Mesendoderm (in vitro differentiated cells): ENCODE data around the gene MTFR1L.
"Not testable (repeated sequence)": the region's sequence is repeated elsewhere in the genome, so short reads cannot be mapped to it uniquely, and the experiment has no call there.

ENCODE experiments used
- DNase-seq: peaks from one replicate; pipeline ENCODE4 v3.0.0; 2013
- H2AK5ac ChIP-seq: 2 replicates; pipeline ENCODE4 v1.6.1; 2013; ENCODE audit warnings: low read length, inconsistent platforms
- H2BK120ac ChIP-seq: 2 replicates; pipeline ENCODE4 v1.6.1; 2013; ENCODE audit warnings: low read depth, mild to moderate bottlenecking, low read length, moderate library complexity, mixed read lengths
- H2BK15ac ChIP-seq: replicated peaks from 2 replicates; pipeline ENCODE4 v1.6.1; 2013; ENCODE audit warnings: low read depth, mild to moderate bottlenecking, moderate library complexity
- H2BK5ac ChIP-seq: 2 replicates; pipeline ENCODE4 v1.6.1; 2013; ENCODE audit warnings: low read length, inconsistent platforms
- H3K18ac ChIP-seq: 2 replicates; pipeline ENCODE4 v1.6.1; 2013; ENCODE audit warnings: mild to moderate bottlenecking, low read length, mixed read lengths
- H3K23ac ChIP-seq: one replicate; pipeline ENCODE4 v1.6.1; 2013; ENCODE audit warnings: low read length
- H3K27ac ChIP-seq: 2 replicates; pipeline ENCODE4 v1.5.1; 2013; ENCODE audit warnings: low read depth, mild to moderate bottlenecking, inconsistent platforms, low read length, moderate library complexity
- H3K27me3 ChIP-seq: 2 replicates; pipeline ENCODE4 v1.6.1; 2013; ENCODE audit warnings: low read length, control low read depth, mild to moderate bottlenecking, inconsistent platforms; ENCODE audit not compliant: insufficient read depth, poor library complexity
- H3K36me3 ChIP-seq: 2 replicates; pipeline ENCODE4 v1.6.1; 2013; ENCODE audit warnings: low read length, inconsistent platforms; ENCODE audit not compliant: control insufficient read depth, insufficient read depth
- H3K4ac ChIP-seq: one replicate; pipeline ENCODE4 v1.6.1; 2013; ENCODE audit warnings: low read depth, mild to moderate bottlenecking, low read length, moderate library complexity
- H3K4me1 ChIP-seq: 2 replicates; pipeline ENCODE4 v1.6.1; 2013; ENCODE audit warnings: low read depth, low read length, inconsistent platforms; ENCODE audit not compliant: control insufficient read depth
- H3K4me2 ChIP-seq: 2 replicates; pipeline ENCODE4 v1.6.1; 2013; ENCODE audit warnings: low read length
- H3K4me3 ChIP-seq: 2 replicates; pipeline ENCODE4 v1.5.1; 2013; ENCODE audit warnings: mild to moderate bottlenecking, low read length
- H3K56ac ChIP-seq: one replicate; pipeline ENCODE4 v1.6.1; 2013; ENCODE audit warnings: low read length
- H3K79me1 ChIP-seq: 2 replicates; pipeline ENCODE4 v1.6.1; 2013; ENCODE audit warnings: low read length, inconsistent platforms
- H3K79me2 ChIP-seq: 2 replicates; pipeline ENCODE4 v1.6.1; 2013; ENCODE audit warnings: mild to moderate bottlenecking, low read length; ENCODE audit not compliant: control insufficient read depth, insufficient read depth
- H3K9ac ChIP-seq: 2 replicates; pipeline ENCODE4 v1.6.1; 2013; ENCODE audit warnings: low read length, inconsistent platforms
- H4K5ac ChIP-seq: one replicate; pipeline ENCODE4 v1.6.1; 2013; ENCODE audit warnings: low read length
- H4K8ac ChIP-seq: one replicate; pipeline ENCODE4 v1.6.1; 2013; ENCODE audit warnings: low read depth, mild to moderate bottlenecking, control low read depth, low read length, moderate library complexity
- WGBS: extraction: QIAGEN DNeasy Blood & Tissue Kit; methylation state at CpG from one replicate; pipeline ENCODE4 v1.1.7; 2013; ENCODE audit warnings: low lambda C conversion rate, missing lambda C conversion rate; ENCODE audit not compliant: insufficient coverage; ENCODE audit errors: extremely low coverage; 5-methylcytosine and 5-hydroxymethylcytosine counted together

Gene MTFR1L

GRCh38 chr1:25839808-25840207, 20.1 kb downstream of the MTFR1L start:
- not testable (repeated sequence) for H3K4ac ChIP-seq, H3K9ac ChIP-seq, H4K5ac ChIP-seq, H3K4me1 ChIP-seq, H3K27ac ChIP-seq, H2AK5ac ChIP-seq, H3K23ac ChIP-seq, H2BK120ac ChIP-seq, H2BK5ac ChIP-seq, H3K56ac ChIP-seq, H3K4me2 ChIP-seq, H2BK15ac ChIP-seq, H3K36me3 ChIP-seq, H3K79me2 ChIP-seq, H4K8ac ChIP-seq, DNase-seq, H3K18ac ChIP-seq, H3K79me1 ChIP-seq, H3K4me3 ChIP-seq, H3K27me3 ChIP-seq
- no CpG with 5 or more reads among the region's 4 CpGs for WGBS

GRCh38 chr1:25843483-25843882, 23.7 kb downstream of the MTFR1L start:
- Histone ChIP-seq H3K18ac (no peak overlapping the region), H3K23ac (no peak overlapping the region), H3K79me1 (peaks cover 10% of the 10 kb centered on the region), H3K4ac (no peak overlapping the region), H2BK15ac (no peak overlapping the region), H3K4me2 (no peak overlapping the region), H3K27me3 (no peaks in the 10 kb centered on the region), H3K27ac (no peak overlapping the region), H3K36me3 (no peaks in the 10 kb centered on the region), H3K79me2 (peaks cover 18% of the 10 kb centered on the region), H2BK120ac (no peak overlapping the region), H3K4me1 (peaks cover 3% of the 10 kb centered on the region), H3K4me3 (no peak overlapping the region), H4K5ac (no peak overlapping the region), H2BK5ac (no peak overlapping the region), H2AK5ac (no peak overlapping the region), H3K56ac (no peak overlapping the region), H4K8ac (no peak overlapping the region), H3K9ac (no peak overlapping the region)
- no CpG with 5 or more reads among the region's 3 CpGs for WGBS
- DNase-seq, result no peak

- H3K27me3 ChIP-seq, result no peaks in the 10 kb centered on the region
Observed at GRCh38 chr1:25844536-25845337, 25.0 kb downstream of the MTFR1L start.

GRCh38 chr1:25845664-25846063, 25.9 kb downstream of the MTFR1L start:
- Histone ChIP-seq H2BK5ac (no peak overlapping the region), H3K4ac (no peak overlapping the region), H3K4me3 (no peak overlapping the region), H3K79me1 (peaks cover 13% of the 10 kb centered on the region), H2BK120ac (no peak overlapping the region), H3K56ac (no peak overlapping the region), H3K4me1 (peaks cover 8% of the 10 kb centered on the region), H2AK5ac (no peak overlapping the region), H3K9ac (no peak overlapping the region), H3K23ac (no peak overlapping the region), H3K27ac (no peak overlapping the region), H4K8ac (no peak overlapping the region), H3K18ac (no peak overlapping the region), H2BK15ac (peak overlapping the region; percentile 57), H4K5ac (no peak overlapping the region), H3K79me2 (peaks cover 21% of the 10 kb centered on the region), H3K27me3 (no peaks in the 10 kb centered on the region), H3K36me3 (no peaks in the 10 kb centered on the region), H3K4me2 (no peak overlapping the region)
- WGBS, result no CpG with 5 or more reads among the region's 5 CpGs
- DNase-seq, result no peak

More at GRCh38 chr1:25844536-25845337, 25.0 kb downstream of the MTFR1L start:
- no peak overlapping the region for H3K4ac ChIP-seq
- no peak overlapping the region for H4K5ac ChIP-seq
- H4K8ac ChIP-seq, result no peak overlapping the region
- H2AK5ac ChIP-seq, result no peak overlapping the region
- peaks cover 18% of the 10 kb centered on the region for H3K79me2 ChIP-seq
- no peaks in the 10 kb centered on the region for H3K36me3 ChIP-seq
- H2BK120ac ChIP-seq, result no peak overlapping the region
- H3K27ac ChIP-seq, result no peak overlapping the region
- H3K18ac ChIP-seq, result no peak overlapping the region
- no peak overlapping the region for H3K23ac ChIP-seq
- H3K4me2 ChIP-seq, result no peak overlapping the region
- 100% methylated on average over 1 of the region's 3 CpGs for WGBS
- peaks cover 8% of the 10 kb centered on the region for H3K4me1 ChIP-seq
- no peak overlapping the region for H3K4me3 ChIP-seq
- H3K9ac ChIP-seq, result no peak overlapping the region
- DNase-seq, result no peak
- peaks cover 13% of the 10 kb centered on the region for H3K79me1 ChIP-seq
- H3K56ac ChIP-seq, result no peak overlapping the region
- H2BK15ac ChIP-seq, result no peak overlapping the region
- H2BK5ac ChIP-seq, result no peak overlapping the region

- no peak overlapping the region for H3K4me3 ChIP-seq
- no peak overlapping the region for H3K56ac ChIP-seq
- H3K4me1 ChIP-seq, result peaks cover 8% of the 10 kb centered on the region
- peaks cover 15% of the 10 kb centered on the region for H3K79me1 ChIP-seq
- H2AK5ac ChIP-seq, result no peak overlapping the region
- peak overlapping the region; percentile 68 for H3K4ac ChIP-seq
- no peak overlapping the region for H2BK120ac ChIP-seq
- no peak overlapping the region for H3K4me2 ChIP-seq
- H3K23ac ChIP-seq, result no peak overlapping the region
- no peak overlapping the region for H3K9ac ChIP-seq
- H4K5ac ChIP-seq, result no peak overlapping the region
- no peaks in the 10 kb centered on the region for H3K27me3 ChIP-seq
- no peak overlapping the region for H2BK5ac ChIP-seq
- H2BK15ac ChIP-seq, result no peak overlapping the region
- H3K27ac ChIP-seq, result no peak overlapping the region
- peak; percentile 80 for DNase-seq
- H3K79me2 ChIP-seq, result peaks cover 24% of the 10 kb centered on the region
- no peaks in the 10 kb centered on the region for H3K36me3 ChIP-seq
- H3K18ac ChIP-seq, result no peak overlapping the region
- WGBS, result no CpG with 5 or more reads among the region's 4 CpGs
- H4K8ac ChIP-seq, result no peak overlapping the region
Observed at GRCh38 chr1:25847929-25848328, 28.2 kb downstream of the MTFR1L start.

- Histone ChIP-seq H2BK5ac (no peak overlapping the region), H2BK120ac (no peak overlapping the region), H2AK5ac (no peak overlapping the region), H3K4me1 (peaks cover 8% of the 10 kb centered on the region), H2BK15ac (no peak overlapping the region), H3K79me2 (peaks cover 27% of the 10 kb centered on the region), H3K4me2 (peak overlapping the region; percentile 5), H4K5ac (no peak overlapping the region), H3K36me3 (no peaks in the 10 kb centered on the region), H3K27me3 (no peaks in the 10 kb centered on the region), H3K79me1 (peaks cover 17% of the 10 kb centered on the region), H3K18ac (peak overlapping the region; percentile 80), H3K9ac (no peak overlapping the region), H3K56ac (no peak overlapping the region), H3K4me3 (no peak overlapping the region), H3K23ac (no peak overlapping the region), H4K8ac (no peak overlapping the region), H3K4ac (no peak overlapping the region), H3K27ac (peak overlapping the region; percentile 10)
- DNase-seq, result peak; percentile 97
- no CpG with 5 or more reads among the region's 1 CpG for WGBS
Observed at GRCh38 chr1:25848531-25848930, 28.8 kb downstream of the MTFR1L start.
